ENCODE measurements around the gene MRE11.

GRCh38 chr11:94536386-94536785, 42.7 kb upstream of the MRE11 start:
- TF ChIP-seq CTCF (IDR thresholded peaks at IDR 0.05) = no peak
- no peak for TF ChIP-seq POLR2A (IDR thresholded peaks at IDR 0.05)
- TF ChIP-seq EP300 (IDR thresholded peaks at IDR 0.05) = no peak
